NK-92 (cell line): ENCODE results near the gene PAM.

Experiments
- DNase-seq: peaks from one replicate; lab custom pipeline; 2025; ENCODE audit not compliant: unreplicated experiment; lab: John Stamatoyannopoulos, UW

PAM gene

DNA sequence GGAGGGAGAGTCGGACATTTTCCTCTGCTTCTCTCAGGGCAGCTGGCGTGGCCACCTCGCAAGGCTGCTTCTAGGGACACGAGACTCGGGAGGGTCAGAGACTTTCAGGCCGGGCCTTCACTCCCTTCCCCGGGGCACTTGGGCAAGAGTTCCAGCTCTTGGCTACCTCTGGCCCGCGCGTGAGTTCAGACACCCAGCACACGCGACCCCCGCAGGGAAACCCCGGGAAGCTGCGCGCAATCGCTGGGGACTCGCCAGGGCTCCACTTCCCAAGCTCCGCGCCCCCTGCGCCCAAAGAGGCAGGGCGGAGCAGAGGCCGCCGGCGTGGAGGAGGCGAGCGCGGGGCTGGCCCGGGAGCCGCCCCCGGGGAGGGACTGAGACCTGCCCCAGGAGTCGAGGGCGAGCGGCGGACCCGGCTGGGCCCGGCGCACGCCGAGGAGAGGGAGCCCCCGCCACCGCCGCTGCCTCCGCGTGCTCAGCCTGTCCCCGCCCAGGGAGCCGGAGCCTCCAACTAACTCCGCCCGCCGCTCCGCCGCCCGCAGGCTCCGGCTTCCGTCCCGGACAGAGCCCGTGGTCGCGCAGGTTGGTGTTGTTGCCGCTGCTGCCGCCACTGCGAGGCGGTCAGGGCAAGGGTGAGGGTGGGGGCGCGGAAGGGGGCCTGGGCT lies at the start of gene PAM:
Gene PAM, plus strand, starts transcription at position 539 of the 665 bp plus-strand sequence. CDS start 110,891 bp downstream, outside the sequence.
- no peak for DNase-seq

DNA sequence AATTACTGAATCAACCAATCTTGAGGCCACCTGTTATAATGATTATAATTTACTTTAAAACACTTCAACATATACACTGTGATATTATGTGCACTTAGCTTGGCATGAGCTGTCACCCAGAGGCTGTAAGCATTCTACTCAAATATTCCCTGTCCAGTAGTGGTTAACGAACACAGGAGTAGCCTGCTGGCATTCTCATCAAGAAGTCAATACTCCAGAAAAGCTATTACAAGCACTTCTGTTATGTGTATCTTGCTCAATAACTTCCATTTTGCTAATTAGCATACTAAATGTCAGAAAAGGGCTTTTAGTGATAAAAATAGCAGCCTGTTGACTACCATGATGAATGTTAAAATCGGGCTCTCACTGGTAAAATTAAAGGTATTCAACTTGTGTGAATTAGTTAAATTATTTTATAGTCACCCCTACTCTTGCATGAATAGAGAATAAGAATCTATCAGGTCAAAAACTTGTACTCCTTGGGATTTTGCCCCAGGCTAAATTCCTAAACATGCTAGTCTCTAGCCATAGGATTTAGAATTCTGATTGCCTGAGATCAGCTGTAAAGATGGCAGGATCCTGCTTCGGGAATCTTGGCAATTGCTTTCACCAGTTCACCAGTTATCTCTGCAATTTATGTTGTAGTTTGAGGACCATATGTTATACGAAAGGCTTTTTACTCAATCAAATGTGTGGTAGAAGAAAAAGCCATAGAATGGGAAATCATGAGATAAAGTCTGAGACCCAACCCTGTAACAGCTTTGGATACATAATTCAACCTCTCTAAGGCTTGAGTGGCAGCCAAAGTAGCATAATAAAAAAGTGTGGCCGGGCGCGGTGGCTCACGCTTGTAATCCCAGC lies 43.4 kb upstream of the PAM start:
- no peak for DNase-seq

DNA sequence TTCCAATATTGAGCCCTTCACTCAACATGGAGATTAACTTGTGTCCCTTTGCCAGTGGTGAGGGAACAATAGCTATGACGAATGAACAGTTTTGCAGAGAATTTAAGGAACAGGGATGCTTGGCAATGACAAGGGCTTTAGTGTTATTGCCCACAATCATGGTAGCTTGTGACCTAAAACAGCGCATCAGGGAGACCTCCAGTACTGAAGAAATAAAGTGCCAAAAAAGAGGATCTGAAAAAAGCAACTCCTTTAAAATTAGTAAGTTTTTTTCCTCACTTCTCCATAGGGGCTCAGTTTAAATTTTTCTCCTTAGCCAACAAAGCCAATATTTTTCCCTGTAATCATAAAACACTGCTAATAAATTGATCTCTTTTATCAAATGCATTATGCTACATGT lies 41.8 kb upstream of the PAM start:
- no peak for DNase-seq

DNA sequence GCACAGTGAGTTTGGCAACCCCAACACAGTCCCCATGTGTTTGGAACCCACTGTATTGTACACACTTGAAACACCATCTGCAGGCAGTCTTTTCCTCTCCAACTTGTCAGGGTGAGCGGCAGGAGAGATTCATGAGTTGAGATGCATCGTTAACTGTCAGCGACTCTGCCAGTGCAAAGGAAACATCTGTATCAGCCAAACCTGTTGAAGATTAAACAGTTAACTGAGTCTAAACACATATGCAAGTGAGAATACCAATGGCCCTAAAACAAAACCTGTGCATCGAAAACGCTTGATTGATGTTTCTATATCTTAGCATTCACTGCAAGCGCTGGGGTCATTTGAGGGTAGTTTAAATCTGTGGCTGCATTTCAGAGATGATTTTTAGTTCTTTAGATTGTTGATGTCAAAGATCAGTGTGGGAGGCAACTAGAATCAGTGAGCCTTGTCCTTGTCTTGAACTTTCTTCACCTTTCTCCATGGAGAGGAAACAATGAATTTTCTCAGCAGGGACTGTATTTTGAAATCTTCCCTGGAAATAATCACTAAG lies 41.3 kb upstream of the PAM start:
- no peak for DNase-seq

DNA sequence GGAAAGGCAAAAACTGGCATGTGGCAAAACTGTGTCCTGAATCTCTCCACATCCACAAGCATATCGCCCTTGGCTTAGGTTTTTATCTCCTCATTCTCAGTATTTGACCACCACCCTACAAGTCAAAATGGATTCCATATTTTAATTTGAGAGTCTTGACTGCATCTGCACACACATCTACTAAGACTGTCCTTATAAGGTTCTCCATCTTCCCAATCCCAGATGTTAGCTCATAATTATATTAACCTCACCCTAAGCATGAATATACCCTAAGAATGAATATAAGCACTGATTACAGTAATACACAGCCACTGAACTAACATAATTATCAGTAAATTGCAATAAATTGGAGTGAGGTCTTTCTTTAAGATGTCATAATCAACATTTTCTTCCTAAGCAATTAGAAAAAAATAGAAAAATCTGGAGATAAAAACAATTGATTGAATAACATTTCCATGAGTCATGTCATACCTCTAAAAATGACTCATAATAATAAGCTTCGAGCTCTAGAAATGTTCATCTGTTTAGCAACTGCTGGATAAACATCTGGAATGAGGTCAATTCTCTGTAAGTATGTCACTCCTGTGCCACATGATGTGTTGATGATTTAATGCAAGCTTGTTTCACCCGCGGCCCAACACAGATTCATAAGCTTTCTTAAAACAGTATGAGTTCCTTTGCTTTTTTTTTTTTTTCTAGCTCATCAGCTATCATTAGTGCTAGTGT lies 39.9 kb upstream of the PAM start:
- no peak for DNase-seq

DNA sequence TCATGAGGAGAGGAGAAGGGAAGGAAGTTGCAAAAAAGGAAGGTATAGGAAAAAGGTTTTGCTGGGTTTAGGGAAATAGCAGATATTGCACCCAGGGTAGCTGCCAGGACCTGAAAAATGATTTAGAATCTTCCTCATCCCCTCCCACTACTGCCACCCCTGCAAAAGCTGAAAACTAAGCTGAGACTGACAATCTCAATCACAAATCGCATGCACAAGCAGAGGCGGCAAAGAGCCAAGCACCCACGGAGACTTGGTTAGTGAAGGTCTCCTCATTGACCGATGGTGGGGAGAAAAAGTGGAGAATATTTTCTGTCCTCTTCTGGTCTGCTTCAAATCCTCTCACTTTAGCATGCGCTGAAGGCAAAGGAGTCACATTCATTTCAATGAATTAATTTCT lies 39.1 kb upstream of the PAM start:
- no peak for DNase-seq

DNA sequence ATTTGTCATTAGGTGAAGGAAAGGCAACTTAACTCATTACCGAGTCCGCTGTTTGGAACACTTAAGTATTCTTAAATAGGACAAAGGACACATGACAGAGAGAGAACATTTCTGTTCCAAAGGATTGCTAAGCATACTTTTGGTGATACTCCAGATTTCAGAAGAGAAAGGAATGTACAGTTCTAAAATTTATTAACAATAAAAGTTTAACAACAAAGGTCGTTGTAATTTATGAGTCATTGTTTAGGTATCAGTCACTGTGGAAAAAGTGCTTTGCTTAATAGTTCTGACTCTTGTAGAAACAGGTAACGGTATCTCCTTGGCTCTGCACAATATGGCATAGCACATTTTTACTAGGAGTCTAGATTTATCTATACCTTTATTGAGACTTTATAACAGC lies 36.3 kb upstream of the PAM start:
- no peak for DNase-seq

DNA sequence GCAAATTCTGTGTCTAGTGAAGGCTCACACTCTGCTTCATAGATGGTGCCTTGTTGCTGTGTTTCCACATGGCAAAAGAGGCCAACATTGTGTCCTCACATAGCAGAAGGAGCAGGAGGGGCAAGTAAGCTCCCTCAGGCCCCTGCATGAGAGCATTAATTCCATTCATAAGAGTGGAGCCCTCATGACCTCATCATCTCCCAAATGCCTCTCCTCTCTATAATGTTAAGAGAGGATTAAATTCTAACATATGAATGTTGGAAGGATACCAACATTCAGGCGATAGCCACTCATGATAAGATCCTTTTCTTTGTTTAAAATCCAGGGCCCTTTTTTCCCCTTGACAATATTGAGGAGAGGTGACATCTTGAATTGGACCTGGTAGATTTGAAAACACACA lies 35.2 kb upstream of the PAM start:
- no peak for DNase-seq

DNA sequence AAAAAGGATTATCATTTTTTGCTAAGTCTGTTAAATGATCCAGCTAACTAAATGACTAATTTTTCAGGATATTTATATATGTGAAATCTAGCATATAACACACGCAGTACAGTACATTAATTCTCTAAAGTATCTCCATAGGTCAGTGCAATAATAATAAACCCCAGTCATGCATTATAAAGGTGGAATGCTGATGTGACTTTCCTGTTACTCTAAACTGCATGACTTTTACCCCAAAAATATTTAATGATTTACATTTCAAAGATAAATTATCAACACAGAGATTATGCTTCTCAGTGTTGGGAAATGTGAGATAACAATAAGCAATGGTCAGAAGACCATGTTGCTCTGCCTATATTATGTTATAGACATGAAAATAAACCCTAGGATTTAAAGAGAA lies 34.1 kb upstream of the PAM start:
- no peak for DNase-seq

DNA sequence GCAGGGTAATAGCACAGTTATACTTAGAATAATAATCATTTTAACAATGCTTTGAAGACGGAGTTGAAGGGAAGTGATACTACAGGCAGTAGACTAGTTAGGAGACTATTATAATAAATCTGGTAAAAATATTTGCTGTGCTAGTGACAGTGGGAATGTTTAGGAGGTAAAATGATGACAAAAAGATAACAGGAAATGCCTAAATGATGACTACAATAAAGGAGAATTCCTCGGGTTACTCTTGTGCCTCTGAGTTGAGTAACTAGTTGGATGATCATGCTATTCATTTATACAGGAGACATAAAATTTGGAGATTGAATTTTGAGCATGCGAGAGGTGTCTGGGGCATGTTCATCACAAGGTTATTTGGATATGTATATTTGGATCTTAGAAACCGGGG lies 32.2 kb upstream of the PAM start:
- DNase-seq, result no peak

DNA sequence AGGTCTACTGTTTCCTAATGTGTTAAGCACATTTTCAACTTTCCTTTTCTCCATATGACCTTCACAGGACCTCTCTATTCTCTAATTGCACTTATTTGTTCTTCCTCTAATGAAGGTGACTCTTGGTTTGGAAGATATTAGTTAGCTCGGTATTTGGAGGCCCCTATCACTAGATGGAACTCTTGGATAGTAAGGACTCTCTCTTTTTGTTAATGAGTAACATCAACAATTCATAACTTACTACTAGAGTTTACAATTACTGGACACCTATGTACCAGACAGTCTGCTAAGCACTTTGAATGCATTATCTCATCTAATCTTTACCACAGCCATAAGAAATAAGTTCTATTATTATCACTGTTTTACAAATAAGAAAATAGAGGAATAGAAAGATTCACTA lies 23.4 kb upstream of the PAM start:
- no peak for DNase-seq

DNA sequence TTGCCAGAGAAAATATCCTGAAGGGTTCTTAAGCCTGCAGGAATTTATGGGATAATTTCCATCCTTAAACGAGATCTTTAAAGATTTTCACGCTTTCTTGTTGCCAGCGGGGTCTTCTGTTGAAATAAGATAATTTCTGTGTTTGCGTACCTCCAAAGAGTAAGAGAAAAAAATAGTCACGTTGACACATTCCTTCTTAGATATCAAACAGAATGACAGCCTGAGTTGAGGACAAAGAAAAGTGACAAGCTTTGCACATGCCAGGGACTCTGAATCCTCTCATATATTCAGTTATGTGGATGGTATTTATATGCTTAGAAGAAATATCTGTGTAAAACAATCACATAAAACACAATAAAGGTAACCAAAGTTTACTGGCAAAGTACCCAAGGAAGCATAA lies 21.6 kb upstream of the PAM start:
- no peak for DNase-seq

DNA sequence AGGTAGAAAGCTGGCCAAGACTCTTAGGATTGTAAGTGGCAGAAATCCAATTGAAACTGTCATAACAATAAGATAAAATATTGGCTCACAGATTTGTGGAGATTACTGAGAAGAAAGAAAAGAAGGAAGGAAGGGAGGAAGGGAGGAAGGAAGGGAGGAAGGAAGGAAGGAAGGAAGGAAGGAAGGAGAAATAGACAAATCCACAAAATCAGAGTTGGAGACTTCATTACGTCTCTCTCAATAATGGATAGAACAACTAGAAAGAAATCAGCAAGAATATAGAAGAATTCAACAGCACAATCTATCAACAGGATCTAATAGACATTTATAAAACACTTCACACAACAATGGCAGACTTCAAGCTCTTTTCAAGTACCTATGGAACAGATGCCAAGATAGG lies 17.9 kb upstream of the PAM start:
- DNase-seq, result no peak

DNA sequence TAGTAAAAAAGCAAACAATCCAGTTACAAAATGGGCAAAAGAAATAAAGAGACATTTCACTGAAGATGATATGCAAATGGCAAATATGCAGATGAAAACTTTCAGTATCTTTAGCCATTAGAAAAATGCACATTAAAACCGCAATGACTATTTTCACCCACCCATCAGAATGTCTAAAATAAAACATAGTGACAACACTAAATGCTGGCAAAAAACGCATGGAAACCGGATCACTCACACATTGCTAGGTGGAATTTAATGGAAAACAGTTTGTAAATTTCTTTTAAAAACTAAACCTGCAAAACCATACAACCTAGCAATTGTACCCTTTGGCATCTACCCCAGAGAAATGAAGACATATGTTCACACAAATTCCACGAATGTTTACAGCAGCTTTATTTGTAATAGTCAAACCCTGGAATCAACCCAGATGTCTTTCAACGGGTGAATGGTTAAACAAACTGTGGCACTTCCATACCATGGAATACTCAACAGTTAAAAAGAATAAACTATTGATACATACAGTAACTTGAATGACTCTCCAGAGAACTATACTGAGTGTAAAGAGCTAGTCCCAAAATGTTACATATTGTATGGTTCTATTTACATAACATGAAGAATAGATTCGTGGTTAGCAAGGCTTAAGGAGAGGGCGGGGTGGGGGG lies 17.2 kb upstream of the PAM start:
- DNase-seq, result no peak

DNA sequence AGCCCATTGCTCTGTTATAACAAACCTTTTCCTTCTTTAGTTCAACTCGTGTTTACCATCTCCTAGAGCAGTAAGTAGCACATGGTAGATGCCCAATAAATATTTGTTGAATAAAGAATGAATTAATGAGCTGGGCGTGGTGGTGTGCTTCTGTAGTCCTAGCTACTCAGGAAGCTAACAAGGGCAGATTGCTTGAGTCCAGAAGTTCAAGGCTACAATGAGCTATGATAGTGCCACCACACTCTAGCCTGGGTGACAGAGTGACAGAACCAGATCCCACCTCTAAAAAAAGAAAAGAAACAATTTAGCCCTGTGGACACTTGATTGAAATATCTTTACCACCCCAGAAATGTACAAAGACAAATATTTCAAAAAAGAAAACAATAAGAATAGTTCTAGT lies 14.6 kb upstream of the PAM start:
- no peak for DNase-seq

DNA sequence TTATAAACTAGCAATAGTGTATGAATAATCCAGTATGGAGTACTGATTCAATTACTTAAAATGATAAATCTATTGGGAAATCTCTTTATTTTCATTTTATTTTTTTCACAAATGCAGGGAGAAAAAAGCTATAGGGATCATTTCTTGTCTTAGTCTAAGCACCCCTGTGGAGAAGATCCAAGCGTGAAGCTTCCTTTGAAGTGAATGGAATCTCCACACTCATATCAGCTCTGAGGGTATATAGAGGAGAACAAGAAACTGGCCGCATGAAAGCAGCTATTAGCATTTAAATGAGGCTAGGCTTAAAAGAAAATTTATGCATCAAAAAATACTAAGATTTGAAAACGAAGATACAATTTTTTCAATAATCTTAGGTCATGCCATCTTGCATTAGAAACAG lies 12.9 kb upstream of the PAM start:
- no peak for DNase-seq

DNA sequence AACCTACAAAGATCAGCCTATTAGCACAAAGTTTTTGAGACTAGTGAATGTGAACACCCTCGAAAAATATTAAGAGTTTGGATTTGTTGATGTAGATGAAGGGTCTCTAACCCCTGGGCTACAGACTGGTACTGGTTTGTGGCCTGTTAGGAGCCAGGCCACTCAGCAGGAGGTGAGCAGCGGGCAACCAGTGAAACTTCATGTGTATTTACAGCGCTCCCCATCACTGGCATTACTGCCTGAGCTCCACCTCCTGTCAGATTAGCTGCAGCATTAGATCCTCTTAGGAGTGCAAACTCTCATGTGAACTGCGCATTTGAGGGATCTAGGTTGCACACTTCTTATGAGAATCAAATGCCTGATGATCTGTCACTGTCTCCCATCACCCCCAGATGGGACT lies 11.2 kb upstream of the PAM start:
- DNase-seq, result no peak

DNA sequence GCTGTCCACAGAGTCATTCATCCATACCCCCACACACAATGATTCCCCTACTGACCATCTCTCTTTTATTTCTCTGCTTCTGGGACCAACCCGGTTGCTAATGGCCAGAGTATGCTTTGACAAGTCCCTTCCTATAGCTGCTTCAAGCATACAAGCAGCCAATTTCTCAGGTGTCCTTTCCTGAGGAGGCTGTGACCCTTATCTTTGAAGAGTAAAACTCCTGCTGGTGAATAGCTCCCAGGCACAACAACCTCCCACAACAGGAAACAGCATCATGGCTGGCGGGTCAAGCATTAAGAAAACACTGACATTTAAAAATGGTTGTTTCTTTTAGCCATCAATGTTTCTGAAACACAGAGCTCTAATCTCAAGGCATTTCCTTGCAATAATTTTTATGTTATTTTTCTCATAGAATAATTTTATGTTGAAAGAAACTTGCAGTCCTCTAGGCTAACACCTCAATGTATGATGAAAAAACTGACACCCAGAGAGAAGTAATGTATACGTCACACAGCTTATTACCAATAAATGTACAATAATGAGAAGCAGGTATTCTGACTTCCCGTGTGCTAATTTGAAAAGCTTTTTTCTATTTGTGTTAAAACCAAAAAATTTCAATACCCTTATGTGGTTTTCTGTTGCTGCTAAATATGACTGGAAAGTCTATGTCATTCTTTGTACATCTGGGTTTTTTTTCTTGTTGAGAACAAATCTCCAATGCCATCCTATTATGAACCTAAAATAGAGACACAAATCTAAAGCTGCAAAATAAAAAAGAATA lies 7.5 kb upstream of the PAM start:
- DNase-seq, result no peak

DNA sequence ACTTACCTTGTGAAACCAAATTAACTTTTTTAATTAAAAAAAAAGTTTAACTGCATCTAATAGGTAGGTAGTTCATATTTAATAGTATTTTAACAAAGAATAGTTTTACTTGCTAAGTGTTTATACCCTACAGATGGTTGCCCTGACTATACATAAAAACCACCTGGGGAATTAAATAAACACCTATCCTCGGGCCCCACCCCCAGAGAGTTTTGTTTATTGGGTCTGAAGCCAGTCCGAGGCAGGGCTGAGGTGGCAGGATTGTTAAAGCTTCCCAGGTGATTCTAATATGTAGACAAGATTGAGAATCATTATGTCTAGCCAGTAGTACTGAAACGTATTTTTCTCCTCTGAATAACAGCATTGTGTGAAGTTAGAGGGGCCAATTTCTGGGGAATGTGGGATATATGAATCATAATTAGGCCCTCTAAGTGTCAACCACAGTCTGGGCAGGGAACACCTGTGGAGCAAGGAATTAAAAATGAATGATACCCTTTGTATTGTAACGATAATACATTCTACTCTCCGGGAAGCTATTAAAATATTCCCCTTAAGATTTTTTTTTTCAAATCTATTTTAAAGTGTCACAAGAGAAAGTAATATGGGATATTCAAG lies 5.6 kb upstream of the PAM start:
- no peak for DNase-seq
